ENCODE measurements around the gene ULBP1.

GRCh38 chr6:149929422-149929821 is 34.3 kb upstream of the ULBP1 start:
- TF ChIP-seq POLR2AphosphoS5 (IDR thresholded peaks at IDR 0.05) (no peak), EP300 (IDR thresholded peaks at IDR 0.05) (no peak)
- TF ChIP-seq, protein P1, sequence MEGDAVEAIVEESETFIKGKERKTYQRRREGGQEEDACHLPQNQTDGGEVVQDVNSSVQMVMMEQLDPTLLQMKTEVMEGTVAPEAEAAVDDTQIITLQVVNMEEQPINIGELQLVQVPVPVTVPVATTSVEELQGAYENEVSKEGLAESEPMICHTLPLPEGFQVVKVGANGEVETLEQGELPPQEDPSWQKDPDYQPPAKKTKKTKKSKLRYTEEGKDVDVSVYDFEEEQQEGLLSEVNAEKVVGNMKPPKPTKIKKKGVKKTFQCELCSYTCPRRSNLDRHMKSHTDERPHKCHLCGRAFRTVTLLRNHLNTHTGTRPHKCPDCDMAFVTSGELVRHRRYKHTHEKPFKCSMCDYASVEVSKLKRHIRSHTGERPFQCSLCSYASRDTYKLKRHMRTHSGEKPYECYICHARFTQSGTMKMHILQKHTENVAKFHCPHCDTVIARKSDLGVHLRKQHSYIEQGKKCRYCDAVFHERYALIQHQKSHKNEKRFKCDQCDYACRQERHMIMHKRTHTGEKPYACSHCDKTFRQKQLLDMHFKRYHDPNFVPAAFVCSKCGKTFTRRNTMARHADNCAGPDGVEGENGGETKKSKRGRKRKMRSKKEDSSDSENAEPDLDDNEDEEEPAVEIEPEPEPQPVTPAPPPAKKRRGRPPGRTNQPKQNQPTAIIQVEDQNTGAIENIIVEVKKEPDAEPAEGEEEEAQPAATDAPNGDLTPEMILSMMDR (IDR thresholded peaks at IDR 0.05), result no peak
